Parathyroid adenoma (tissue), 2 donors: ENCODE results near the gene TRAP1.
"Not testable (repeated sequence)": the region's sequence is repeated elsewhere in the genome, so short reads cannot be mapped to it uniquely, and the experiment has no call there.

Experiments used
- H2AFZ ChIP-seq: fragments of 300-600 bp; sonication (generic); one replicate; pipeline ENCODE4 v1.7.0; 2017; ENCODE audit warnings: antibody characterized with exemption, mild to moderate bottlenecking
- H3K27ac ChIP-seq: fragments of 300-600 bp; sonication (generic); one replicate; pipeline ENCODE4 v1.7.0; 2017
- H3K27me3 ChIP-seq: fragments of 300-600 bp; sonication (generic); one replicate; pipeline ENCODE4 v1.7.0; 2017; ENCODE audit warnings: low read length; ENCODE audit not compliant: control insufficient read depth, insufficient read depth
- H3K36me3 ChIP-seq: fragments of 300-600 bp; sonication (generic); one replicate; pipeline ENCODE4 v1.7.0; 2017; ENCODE audit warnings: low read length; ENCODE audit not compliant: control insufficient read depth, insufficient read depth
- H3K4me1 ChIP-seq: fragments of 300-600 bp; sonication (generic); one replicate; pipeline ENCODE4 v1.7.0; 2017; ENCODE audit warnings: control low read depth
- H3K4me2 ChIP-seq: fragments of 300-600 bp; sonication (generic); one replicate; pipeline ENCODE4 v1.7.0; 2017; ENCODE audit warnings: low read length
- H3K4me3 ChIP-seq: fragments of 300-600 bp; sonication (generic); one replicate; pipeline ENCODE4 v1.7.0; 2017; ENCODE audit warnings: low read depth, low read length
- H3K79me2 ChIP-seq: fragments of 300-600 bp; sonication (generic); one replicate; pipeline ENCODE4 v1.7.0; 2017; ENCODE audit warnings: control low read depth
- H3K9ac ChIP-seq: fragments of 300-600 bp; sonication (generic); one replicate; pipeline ENCODE4 v1.7.0; 2017; ENCODE audit warnings: mild to moderate bottlenecking
- H3K9me3 ChIP-seq: fragments of 300-600 bp; sonication (generic); one replicate; pipeline ENCODE4 v1.7.0; 2017; ENCODE audit warnings: low read length; ENCODE audit not compliant: control insufficient read depth
- CTCF ChIP-seq: fragments of 300-600 bp; sonication (generic); IDR thresholded peaks from one replicate; pipeline ENCODE4 v1.7.0; 2017; ENCODE audit warnings: antibody characterized with exemption, mild to moderate bottlenecking
- donor health status: primary hyperparathyroidism.

Gene TRAP1

GRCh38 chr16:3718628-3719027 lies 1.3 kb upstream of the TRAP1 start:
- Histone ChIP-seq H3K27ac (no peak overlapping the region), H2AFZ (no peak overlapping the region), H3K4me2 (no peak overlapping the region), H3K79me2 (peaks cover 11% of the 10 kb centered on the region), H3K9me3 (no peaks in the 10 kb centered on the region), H3K9ac (no peak overlapping the region), H3K27me3 (no peaks in the 10 kb centered on the region), H3K36me3 (no peaks in the 10 kb centered on the region), H3K4me3 (no peak overlapping the region), H3K4me1 (peaks cover 7% of the 10 kb centered on the region)
- TF ChIP-seq CTCF: no peak

- H3K4me2 ChIP-seq: peak overlapping the region; percentile 94
- H3K27me3 ChIP-seq: no peaks in the 10 kb centered on the region
- H2AFZ ChIP-seq: peak overlapping the region; percentile 100
- no peaks in the 10 kb centered on the region for H3K36me3 ChIP-seq
- H3K27ac ChIP-seq: peak overlapping the region; percentile 93
- peak overlapping the region; percentile 94 for H3K9ac ChIP-seq
- H3K9me3 ChIP-seq: no peaks in the 10 kb centered on the region
- no peak for TF ChIP-seq CTCF
- peaks cover 7% of the 10 kb centered on the region for H3K4me1 ChIP-seq
- peaks cover 11% of the 10 kb centered on the region for H3K79me2 ChIP-seq
- H3K4me3 ChIP-seq: peak overlapping the region; percentile 74
Measured at GRCh38 chr16:3718019-3718391, 681 bp upstream of the TRAP1 start.

GRCh38 chr16:3716831-3717234 lies 491 bp downstream of the TRAP1 start:
- Histone ChIP-seq H3K79me2 (peaks cover 11% of the 10 kb centered on the region), H3K9ac (peak overlapping the region; percentile 73), H3K36me3 (no peaks in the 10 kb centered on the region), H2AFZ (peak overlapping the region; percentile 100), H3K4me2 (peak overlapping the region; percentile 94), H3K27ac (peak overlapping the region; percentile 93), H3K27me3 (no peaks in the 10 kb centered on the region), H3K9me3 (no peaks in the 10 kb centered on the region), H3K4me3 (peak overlapping the region; percentile 74), H3K4me1 (peaks cover 7% of the 10 kb centered on the region)
- no peak for TF ChIP-seq CTCF

- no peak overlapping the region for H3K4me3 ChIP-seq
- no peak overlapping the region for H3K9ac ChIP-seq
- TF ChIP-seq CTCF: no peak
- H2AFZ ChIP-seq: no peak overlapping the region
- H3K9me3 ChIP-seq: no peaks in the 10 kb centered on the region
- H3K79me2 ChIP-seq: peaks cover 11% of the 10 kb centered on the region
- no peaks in the 10 kb centered on the region for H3K36me3 ChIP-seq
- peaks cover 7% of the 10 kb centered on the region for H3K4me1 ChIP-seq
- no peaks in the 10 kb centered on the region for H3K27me3 ChIP-seq
- no peak overlapping the region for H3K4me2 ChIP-seq
- no peak overlapping the region for H3K27ac ChIP-seq
Measured at GRCh38 chr16:3715430-3715829, 1.9 kb downstream of the TRAP1 start.

- H3K4me2 ChIP-seq, H2AFZ ChIP-seq, H3K27ac ChIP-seq, H3K9me3 ChIP-seq, H3K36me3 ChIP-seq, H3K4me1 ChIP-seq, H3K27me3 ChIP-seq, H3K4me3 ChIP-seq, H3K9ac ChIP-seq: not testable (repeated sequence)
- H3K79me2 ChIP-seq: peaks cover 13% of the 10 kb centered on the region
Measured at GRCh38 chr16:3714378-3714777, 2.9 kb downstream of the TRAP1 start.
